ENCODE measurements around the gene EPHA5. TPM values are rescaled to one million over a fixed set of nuclear protein-coding genes. Genes with fewer than 3 reads are reported as not detected.
"Not testable (repeated sequence)": the region's sequence is repeated elsewhere in the genome, so short reads cannot be mapped to it uniquely, and the experiment has no call there.

The EPHA5 gene
- total RNA-seq, 1 donor from 2014 or later, result not detected

- DNase-seq (ENCODE audit: low spot score) (no peak), ATAC-seq (no peak)
Observed at GRCh38 chr4:65386927-65387326, 283.4 kb downstream of the EPHA5 start.

- no peak for ATAC-seq
- no peak for DNase-seq (ENCODE audit: low spot score)
Observed at GRCh38 chr4:65383589-65384305, 286.5 kb downstream of the EPHA5 start.

- DNase-seq (ENCODE audit: low spot score) (no peak), ATAC-seq (no peak)
Observed at GRCh38 chr4:65381648-65382047, 288.6 kb downstream of the EPHA5 start.

- ATAC-seq (no peak), DNase-seq (ENCODE audit: low spot score) (no peak)
Observed at GRCh38 chr4:65370709-65371108, 299.6 kb downstream of the EPHA5 start.

GRCh38 chr4:65367306-65367705 lies 303.0 kb downstream of the EPHA5 start:
- no peak for ATAC-seq

GRCh38 chr4:65358914-65359313 lies 311.4 kb downstream of the EPHA5 start:
- ATAC-seq (no peak), DNase-seq (ENCODE audit: low spot score) (no peak)

More at GRCh38 chr4:65367306-65367705, 303.0 kb downstream of the EPHA5 start:
- DNase-seq (ENCODE audit: low spot score), result no peak

GRCh38 chr4:65353098-65353497 lies 317.2 kb downstream of the EPHA5 start:
- no peak for DNase-seq (ENCODE audit: low spot score)
- ATAC-seq, result no peak

- DNase-seq (ENCODE audit: low spot score), result no peak
- no peak for ATAC-seq
Observed at GRCh38 chr4:65344278-65344825, 325.9 kb downstream of the EPHA5 start.

GRCh38 chr4:65343342-65343741 lies 326.9 kb downstream of the EPHA5 start:
- ATAC-seq (no peak), DNase-seq (ENCODE audit: low spot score) (no peak)

- ATAC-seq (no peak), DNase-seq (ENCODE audit: low spot score) (no peak)
Observed at GRCh38 chr4:65341557-65341956, 328.7 kb downstream of the EPHA5 start.

- ATAC-seq (no peak), DNase-seq (ENCODE audit: low spot score) (no peak)
Observed at GRCh38 chr4:65340382-65341109, 329.7 kb downstream of the EPHA5 start.

- ATAC-seq (no peak), DNase-seq (ENCODE audit: low spot score) (no peak)
Observed at GRCh38 chr4:65337371-65337770, 332.9 kb downstream of the EPHA5 start.

GRCh38 chr4:65336465-65336864 lies 333.8 kb downstream of the EPHA5 start:
- DNase-seq (ENCODE audit: low spot score) (no peak), ATAC-seq (no peak)

- ATAC-seq (no peak), DNase-seq (ENCODE audit: low spot score) (no peak)
Observed at GRCh38 chr4:65316534-65316933, 353.8 kb downstream of the EPHA5 start.

- ATAC-seq, result no peak
- DNase-seq (ENCODE audit: low spot score), result no peak
Observed at GRCh38 chr4:65311120-65311519, 359.2 kb downstream of the EPHA5 start.

- DNase-seq (ENCODE audit: low spot score), result no peak
Observed at GRCh38 chr4:65310586-65310985, 359.7 kb downstream of the EPHA5 start.

GRCh38 chr4:65308626-65309025 lies 361.7 kb downstream of the EPHA5 start:
- ATAC-seq; DNase-seq (ENCODE audit: low spot score): not testable (repeated sequence)

More at GRCh38 chr4:65310586-65310985, 359.7 kb downstream of the EPHA5 start:
- no peak for ATAC-seq

- no peak for DNase-seq (ENCODE audit: low spot score)
- no peak for ATAC-seq
Observed at GRCh38 chr4:65302145-65302544, 368.1 kb downstream of the EPHA5 start.

GRCh38 chr4:65296246-65296645 lies 374.0 kb downstream of the EPHA5 start:
- ATAC-seq, result no peak

GRCh38 chr4:65287071-65287470 lies 383.2 kb downstream of the EPHA5 start:
- ATAC-seq (no peak), DNase-seq (ENCODE audit: low spot score) (no peak)

More at GRCh38 chr4:65296246-65296645, 374.0 kb downstream of the EPHA5 start:
- no peak for DNase-seq (ENCODE audit: low spot score)

Measured in left lobe of liver (tissue), 2 donors.